HG02623 (cell line): ENCODE measurements around the gene CCDC88C.
A peak's percentile ranks its signal among the peaks of the same experiment; 100 is the strongest.
"Not testable (repeated sequence)": the region's sequence is repeated elsewhere in the genome, so short reads cannot be mapped to it uniquely, and the experiment has no call there.

Experiments
- ATAC-seq: cut with Tn5 transposase; IDR thresholded peaks from one replicate; pipeline ENCODE4 v1.9.1; 2021; ENCODE audit warnings: moderate library complexity; ENCODE audit not compliant: unreplicated experiment

The CCDC88C gene

DNA sequence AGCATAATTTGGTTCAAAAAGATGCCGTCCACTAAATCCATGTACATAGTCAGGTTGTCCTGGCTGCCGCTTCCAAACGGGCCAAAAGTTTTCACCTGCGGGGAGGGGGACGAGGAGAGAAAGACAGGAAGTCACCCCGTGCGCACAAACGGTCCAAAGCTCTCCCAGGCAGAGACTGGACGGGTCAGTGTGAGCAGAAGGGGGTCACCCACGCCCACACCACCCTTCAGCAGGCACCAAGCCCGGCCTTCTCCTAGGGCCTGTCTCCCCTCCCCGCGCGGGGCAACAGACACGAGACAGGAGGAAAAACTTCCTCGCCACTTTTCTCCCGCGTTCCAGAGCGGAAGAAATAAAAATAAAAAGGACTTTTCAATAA is 888 bp downstream of the CCDC88C start:
- no peak for ATAC-seq

DNA sequence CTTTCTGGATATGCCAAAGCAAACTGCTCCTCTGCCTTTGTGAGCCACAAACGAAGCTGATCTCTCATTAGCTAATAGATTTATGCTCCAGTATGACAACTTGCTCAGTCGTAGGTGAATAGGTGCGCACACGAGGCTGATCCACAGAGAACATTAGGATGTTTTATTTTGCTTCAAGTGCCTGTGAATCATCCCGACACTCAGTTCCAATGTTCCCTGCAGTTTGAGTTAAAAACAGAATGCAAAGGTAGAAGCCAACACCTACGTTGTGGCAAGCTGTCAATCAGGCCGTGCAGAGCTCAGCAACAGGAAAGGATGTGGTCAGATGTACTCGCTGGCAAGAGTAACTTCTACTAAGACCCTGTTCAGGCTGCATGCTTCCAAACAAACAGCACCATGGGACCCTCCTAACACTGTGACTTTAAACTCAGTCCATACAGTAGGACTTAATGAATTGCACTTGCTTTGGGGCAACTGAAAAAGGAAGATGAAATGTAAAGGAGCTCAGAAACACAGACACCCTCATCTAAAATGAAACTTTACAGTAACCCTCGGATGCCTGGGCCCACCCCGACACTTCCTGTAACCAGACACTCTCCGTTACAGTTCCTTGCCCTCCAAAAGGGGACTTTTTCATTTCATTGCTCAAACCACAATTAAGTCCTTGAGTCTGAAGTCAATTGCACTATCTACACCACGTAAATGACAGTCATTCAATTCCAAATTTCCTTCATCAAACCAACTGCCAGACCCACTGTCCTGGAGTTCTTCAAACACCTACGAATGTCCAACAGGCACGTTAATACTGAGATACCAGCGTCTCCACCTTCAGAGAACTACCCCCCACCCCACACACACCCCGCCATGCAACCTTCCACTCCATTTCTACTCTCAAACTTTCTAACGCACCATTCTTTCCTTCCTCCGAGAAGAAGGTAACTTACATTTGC is 1.6 kb downstream of the CCDC88C start:
- peak; percentile 42 for ATAC-seq

DNA sequence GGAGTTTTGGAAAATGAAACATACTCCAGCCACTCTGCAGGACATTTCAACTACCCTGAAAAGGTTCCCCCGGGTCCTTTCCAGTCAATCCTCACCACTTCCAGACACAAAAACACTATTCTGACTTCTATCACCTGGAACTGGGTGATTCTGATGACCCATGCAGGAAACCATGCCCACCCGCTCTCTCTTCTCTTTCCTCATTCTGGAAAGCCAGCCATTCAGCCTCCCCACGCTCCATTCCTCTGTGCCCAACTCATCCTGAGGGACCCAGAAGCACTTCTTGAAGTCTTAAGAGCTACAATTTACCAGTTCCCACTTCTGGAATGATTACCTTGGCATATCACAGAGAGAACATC is 3.2 kb downstream of the CCDC88C start:
- ATAC-seq, result no peak

DNA sequence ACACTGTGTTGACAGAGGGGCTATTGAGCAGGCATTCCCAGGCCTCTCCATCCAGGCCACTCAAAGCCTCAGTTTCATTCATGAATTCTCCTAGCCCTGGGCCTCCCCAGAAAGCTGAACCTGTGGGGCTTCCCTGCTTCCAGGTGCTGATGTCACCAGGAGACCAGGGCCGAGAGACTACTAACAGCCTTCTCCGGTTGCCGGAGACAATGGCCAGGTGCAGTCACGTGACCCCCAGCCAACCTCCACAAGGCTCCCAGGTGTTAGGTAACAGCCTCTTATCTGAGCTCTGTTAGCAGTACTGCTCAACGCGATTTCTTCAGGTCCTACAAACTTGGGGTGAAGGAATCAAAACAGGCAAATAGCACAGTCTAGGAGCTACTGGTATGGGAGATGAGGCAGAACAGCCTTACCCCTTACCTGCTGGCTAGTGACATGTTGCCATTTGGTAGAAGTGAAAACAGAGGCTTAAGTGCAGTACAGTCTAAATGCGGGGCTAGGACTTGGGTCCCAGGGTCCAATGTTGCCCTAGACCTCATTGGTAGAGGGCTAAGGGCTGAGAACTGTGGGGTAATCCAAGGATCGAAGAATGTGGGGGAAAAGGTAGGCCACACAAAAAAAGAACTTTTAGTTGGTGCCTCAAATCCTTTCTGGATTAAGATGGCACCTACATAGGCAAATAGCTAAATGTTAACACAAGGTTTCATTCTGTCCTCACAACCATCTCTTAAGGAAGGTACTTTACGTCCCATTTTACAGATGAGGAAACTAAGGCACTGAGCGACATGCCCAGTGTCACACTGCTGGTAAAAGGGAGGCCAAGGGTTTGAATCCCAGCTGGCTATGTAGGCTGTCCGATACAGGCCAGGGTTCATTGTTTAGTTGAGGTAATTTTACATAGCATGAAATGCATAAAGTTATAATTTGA is 3.8 kb downstream of the CCDC88C start:
- ATAC-seq, result no peak

DNA sequence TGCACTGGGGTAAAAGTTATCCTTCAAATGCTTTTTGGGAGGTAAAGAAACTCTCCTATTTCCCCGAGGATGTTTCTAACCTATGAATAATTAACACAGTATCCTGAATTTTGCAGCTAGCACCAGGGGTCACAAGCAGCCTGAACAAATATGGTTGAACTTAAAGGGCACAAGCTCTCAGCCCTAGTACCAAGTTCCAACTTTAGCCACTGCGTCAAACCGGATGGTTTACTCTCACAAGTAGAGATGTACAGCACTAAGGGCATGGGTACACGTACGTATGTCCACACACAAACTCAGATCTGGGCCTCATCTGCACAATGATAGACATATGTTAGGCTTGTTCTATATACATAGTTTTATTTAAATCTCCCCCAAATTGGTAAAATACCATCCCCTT is 4.7 kb downstream of the CCDC88C start:
- no peak for ATAC-seq

DNA sequence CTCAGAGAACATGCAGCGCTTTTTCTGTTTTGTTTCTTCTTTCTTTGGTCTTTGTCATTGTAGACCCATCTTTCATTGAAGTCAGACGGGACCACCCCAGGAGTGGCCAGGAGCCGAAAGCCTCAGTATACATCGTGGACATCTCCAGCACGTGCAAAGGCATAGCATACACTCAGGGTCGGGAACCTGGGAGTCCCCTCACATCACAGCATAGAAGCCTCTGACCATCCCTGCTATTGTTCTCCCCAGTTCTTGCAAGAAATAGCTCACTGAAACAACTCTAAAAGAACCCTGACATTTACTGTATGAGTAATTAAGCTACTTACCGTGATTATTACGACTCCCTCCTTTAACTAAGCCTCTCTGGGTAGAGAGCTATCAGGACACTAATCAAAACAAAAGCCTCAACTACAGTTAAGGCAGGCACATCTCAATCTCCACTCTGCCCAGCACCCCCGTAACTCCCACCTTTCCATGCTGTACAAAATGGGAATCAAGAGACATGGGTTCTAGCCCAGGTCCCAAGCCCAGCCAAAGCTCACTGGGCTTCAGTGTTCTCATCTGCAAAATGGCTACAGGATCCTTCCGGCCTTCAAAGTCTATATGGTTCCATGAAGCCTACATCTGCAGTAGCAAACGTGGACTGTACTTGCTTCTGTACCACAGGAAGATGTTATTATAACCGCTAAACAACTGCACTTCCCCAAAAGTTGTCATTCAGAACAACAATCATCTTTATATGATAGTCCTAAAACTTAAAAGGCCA is 6.7 kb downstream of the CCDC88C start:
- no peak for ATAC-seq

DNA sequence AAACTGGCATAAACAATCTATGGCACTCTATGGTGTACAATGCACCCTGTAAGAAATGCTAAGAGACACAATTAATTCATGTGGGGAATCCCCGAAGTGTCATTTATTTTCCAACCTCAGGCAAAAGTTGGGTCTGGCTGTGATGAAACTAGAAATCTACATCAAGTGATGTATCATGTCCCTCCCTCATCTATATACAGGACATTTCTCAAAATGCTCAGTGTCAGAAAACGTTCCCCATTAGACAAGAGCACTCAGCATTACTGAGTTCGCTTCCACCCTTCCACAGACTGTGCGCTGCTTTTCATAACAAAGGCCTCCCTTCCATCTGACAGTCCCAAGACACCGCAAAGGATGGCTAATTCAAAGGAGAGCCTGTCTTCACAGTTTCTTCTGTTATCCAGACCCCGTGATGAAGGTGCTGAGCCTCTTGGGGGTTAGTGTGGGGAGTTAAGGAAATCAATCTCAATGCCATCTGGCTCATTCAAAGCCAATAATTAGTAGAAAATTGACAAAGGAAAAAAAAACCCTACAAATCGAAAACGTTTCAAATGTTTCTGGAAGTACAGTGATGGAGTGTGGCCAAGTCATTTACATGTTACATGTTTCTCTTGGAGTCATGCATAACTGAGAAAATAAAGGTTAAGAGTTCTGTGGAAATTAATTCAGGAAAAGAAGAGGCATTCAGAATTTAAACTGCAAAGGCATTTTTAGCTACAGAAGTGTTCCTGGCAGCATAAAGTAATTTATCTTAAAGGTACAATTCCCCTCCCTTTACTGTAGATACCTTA is 7.5 kb downstream of the CCDC88C start:
- ATAC-seq, result no peak

DNA sequence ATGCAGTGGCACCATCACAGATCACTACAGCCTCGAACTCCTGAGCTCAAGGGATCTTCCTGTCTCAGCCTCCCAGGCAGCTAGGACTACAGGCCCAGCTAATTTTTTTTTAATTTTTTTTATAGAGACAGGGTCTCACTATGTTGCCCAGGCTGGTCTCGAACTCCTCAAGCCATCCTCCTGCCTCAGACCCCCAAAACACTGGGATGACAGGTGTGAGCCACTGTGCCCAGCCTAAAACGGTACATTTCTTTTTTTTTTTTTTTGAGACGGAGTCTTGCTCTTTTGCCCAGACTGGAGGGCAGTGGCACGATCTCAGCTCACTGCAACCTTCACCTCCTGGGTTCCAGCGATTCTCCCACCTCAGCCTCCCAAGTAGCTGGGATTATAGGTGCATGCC is 8.4 kb downstream of the CCDC88C start:
- not testable (repeated sequence) for ATAC-seq

DNA sequence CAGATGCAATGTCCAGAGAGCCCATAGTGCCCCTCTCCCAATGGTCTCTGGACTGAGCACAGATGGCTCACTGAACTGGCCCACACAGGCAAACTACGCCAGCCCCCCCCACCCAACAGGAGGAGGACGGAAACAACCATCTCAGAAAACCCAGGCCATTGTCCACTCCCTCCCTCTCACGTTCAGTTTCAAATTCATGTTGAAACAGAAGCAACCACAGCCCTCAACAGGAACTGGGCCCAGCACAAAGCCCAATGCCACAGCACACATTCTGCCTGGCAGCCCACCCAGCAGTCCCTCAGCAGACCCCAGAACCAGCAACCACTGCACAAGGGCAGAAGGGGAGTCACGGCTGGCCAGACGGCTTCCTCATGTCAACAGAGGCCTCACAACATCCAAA is 10.6 kb downstream of the CCDC88C start:
- ATAC-seq, result no peak

DNA sequence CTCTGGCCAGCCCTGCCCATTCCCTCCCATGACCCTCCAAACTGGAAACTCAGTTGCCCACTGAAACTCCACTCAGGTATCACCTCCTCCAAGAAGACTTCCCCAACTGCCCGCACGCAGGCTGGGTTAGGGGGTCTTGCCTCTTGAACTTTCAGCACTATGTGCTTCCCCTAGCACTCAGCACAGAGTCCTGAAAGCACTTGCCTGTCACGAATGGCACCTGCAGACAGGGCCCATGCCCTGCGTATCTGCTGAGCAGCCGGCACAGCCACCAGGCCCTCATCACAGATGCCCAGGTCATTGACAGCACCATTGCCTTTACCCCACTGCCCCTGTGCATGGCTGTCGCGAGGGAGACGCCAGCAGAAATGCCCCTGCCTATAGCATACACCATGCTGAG is 11.2 kb downstream of the CCDC88C start:
- ATAC-seq, result no peak

DNA sequence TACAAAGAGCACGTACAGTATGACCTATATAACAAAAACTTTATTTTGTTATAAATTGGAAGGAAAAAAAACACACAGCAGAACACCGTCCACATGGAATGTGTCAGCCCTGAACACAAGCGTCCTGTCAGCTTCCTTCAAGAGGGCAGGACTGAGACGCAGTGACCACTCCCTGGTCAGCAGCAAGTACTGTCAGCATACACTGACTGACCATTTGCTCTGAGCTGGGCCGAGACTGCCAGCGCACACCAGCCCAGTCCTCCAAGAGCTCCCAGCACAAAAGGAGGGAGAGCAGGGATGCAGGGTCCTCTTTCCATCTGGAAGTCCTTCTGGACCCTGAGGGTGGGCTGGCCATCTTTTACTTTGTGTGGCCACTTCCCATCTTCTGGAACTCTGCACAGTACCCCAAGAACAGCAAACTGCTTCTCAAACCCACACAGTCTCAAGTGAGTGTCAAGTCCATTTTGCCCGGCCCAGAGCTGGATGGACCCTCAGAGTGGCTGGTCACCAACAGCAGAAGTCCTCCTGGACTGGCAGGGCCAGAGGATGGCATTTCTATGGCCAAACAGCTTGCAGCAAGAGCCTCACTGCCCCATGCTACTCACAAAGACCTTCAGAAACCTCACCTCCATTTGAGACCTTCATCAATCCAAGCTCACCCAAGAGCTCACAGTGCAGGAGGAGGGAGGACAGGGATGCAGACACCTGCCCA is 11.7 kb downstream of the CCDC88C start:
- ATAC-seq, result no peak

DNA sequence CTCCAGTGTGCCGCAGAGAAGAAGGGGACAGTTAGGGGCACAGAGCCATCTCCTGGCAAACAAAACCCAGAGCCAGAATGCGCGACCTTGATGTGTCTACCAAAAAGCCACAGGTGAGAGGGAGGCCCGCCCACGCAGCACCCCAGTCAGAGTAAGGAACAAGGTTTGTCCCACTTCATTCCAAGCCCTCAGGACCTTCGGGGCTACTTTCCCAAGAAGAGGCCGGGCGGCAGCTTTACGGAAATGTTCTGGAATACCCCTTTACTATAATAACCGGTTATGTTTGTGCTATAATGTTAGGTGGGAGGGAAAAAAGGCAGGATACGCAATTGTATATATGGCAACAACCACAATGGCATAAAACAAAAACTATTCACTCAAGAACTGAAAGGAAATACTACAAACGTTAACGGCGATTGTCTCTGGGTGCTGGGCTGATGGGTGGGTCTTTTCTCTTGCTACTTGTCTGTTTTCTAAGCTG is 12.3 kb downstream of the CCDC88C start:
- ATAC-seq, result no peak

DNA sequence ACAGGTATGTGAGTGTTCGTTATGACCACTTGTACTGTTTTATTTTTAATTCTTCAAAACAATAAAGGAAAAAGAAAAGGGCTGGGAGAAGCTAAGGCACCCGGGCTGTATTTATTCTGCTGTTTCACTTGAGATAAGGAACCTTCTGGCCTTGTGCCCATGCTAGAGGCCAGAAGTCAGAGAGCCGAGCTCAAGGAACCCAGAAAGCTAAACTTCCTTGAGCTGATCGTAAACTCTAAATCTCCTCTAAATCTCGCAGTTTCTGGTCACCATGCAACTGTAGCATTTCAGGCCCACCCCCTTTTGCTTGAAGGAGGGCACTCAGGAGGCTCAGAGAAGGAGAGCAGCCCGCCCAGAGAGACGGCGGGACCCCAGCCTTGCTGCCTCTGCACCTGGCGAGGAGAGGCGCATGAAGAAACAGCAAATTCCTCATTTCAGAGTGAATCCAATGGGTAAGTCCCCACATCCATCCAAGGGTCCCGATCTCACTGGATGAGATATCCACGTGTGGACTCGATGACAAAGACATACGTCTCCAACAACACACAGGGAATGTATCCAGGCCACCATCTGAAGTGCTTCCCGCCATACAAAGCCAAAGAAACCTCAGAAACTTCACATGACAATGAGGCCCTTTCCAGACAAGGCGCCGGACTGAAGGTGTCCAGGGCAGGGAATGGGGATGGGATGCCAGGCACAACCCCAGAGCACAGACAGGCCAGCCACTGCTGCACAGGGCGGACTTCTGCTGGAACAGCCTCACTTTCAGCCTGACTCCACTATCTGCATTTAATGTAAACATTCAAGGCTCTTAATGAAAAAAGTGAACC is 14.6 kb downstream of the CCDC88C start:
- no peak for ATAC-seq

DNA sequence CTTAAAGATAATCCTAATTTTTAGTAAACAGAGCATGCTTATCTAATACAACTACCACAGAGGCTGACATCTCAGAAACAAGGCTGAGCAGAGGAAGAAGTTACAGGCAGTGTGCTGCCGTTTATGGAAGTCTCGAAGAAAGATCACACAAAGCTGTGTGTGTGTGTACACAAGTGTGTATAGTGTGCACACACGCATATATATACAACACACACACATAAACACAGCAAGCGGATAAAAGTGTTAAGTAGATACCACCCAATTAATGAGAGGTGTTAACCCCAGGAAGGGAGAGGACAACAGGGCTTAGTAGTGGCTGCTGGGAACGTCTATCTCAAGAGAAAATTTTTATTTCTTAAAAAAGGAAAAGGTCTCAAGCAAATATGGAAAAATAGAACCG is 15.3 kb downstream of the CCDC88C start:
- no peak for ATAC-seq

DNA sequence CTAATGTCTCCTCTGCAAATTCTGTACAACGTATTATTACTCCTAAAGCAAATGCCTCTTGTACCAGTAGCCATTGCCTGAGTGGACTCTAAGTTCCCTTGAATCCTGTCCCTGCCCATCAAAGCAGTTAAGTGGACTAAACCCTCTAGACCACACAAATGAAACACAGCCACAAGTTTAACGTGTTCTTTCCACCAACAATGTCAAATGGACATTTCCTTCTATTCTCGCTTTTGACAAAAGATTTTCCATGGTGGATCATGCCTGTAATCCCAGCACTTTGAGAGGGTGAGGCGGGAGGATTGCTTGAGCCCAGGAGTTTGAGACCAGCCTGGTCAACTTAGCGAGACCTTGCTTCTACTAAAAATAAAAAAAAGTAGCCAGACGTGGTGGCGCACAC is 15.9 kb downstream of the CCDC88C start:
- no peak for ATAC-seq

DNA sequence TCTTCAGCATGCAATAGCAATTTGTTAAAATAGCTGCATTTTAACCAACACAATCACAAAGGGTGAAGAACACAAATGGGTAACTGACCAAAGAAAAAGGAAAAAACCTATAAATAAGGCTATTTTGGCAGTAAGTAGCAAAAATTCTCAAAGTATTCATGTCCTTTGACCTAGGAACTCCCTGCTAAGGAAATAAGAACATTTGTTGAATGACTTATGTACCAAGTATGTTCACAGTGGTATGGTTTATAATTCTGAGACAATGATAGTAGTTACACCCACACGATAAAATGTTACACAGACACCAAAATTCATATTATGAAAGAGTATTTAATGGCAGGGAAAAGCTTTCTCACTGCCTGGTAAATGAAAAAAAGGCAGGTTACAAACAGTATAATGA is 16.9 kb downstream of the CCDC88C start:
- no peak for ATAC-seq

DNA sequence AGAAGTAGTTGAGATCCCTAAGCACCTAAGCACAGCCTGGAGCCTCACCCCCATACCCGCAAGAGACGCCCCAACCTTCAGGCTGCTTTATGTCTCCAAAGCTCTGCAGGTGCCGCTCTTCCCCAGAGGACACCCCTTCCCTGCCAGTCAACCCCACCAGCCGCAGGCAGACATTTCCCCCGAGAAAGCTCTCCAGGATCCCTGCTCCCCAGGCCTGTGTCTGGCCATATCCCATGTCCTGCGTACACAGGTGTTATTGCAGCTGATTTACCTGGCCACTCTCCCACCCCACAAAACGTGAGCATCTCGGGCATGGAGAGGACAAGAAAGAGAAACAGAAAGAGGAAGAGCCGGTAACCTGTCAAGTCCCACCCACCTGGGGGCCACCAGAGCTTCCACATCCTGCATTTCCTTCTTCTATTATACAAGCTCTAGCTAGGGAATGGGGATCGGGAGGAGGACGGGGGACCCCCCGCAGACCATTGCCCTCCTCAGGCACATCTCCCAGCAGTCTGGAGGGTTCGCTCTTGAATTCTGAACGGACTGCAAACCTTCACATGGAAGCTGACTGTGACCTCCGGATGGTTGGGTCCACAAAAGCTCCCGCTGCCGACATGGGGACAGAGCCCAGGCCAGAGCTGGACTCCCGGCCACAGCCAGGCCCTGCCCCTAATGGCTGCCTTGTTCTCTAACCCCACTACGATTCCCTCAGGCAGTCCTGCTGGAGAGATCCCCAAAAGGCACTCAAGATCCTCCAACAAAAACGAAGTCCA is 17.6 kb downstream of the CCDC88C start:
- peak; percentile 35 for ATAC-seq

DNA sequence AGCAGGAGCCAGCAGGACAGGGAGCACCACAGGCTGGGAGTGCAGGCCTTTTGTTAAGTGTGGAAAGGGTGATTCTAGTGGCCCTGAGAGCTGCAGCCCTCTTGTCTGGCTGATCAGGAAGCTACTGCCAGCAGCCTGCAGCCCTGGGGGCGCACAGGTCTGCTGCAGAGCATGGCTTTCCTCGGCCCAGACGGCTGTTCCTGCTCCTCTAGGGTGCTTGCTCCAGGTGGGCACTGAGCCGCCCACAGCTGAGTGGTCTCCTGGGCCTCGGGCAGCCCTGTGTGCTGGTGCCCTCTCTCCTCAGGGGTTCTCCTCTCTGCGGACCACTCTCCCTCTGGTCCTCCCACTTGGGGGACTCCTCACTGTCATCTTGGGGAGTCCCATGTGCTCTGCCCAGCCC is 18.9 kb downstream of the CCDC88C start:
- no peak for ATAC-seq
